Medulla oblongata (tissue), 1 donor: ENCODE measurements around the gene NFKB2.

ENCODE experiments used
- DNase-seq: peaks from one replicate; pipeline ENCODE4 v3.0.0-alpha.2; 2015; ENCODE audit errors: extremely low spot score

The NFKB2 gene

DNA sequence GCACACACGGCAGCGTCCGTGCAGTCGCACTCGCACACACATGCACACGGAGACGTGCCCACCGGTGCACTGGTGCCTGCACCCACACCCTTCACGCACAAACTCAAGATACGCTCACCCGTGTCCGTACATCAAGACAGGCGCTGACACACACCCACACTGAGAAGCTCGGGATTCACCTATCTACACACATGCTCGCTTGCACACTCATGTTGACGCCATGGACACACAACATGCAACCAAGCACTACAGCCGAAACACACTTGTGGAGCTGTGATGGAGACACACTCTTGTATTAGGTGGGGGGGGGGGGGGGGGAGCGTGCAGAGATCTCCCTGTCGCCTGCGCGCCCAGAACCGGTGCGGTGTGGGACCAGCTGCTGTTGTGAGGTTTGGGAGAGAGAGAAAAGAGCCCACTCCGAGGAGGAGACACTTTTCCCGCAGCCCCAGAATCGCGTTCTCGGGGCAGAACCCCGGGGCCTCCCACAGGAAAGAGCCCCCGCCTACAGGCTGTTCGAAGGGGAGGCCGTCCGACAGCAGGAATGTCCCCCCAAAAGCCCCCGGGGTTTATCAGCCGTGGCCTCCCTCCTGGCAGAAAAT, 605 bp upstream of the NFKB2 start:
- DNase-seq = peak; percentile 18

DNA sequence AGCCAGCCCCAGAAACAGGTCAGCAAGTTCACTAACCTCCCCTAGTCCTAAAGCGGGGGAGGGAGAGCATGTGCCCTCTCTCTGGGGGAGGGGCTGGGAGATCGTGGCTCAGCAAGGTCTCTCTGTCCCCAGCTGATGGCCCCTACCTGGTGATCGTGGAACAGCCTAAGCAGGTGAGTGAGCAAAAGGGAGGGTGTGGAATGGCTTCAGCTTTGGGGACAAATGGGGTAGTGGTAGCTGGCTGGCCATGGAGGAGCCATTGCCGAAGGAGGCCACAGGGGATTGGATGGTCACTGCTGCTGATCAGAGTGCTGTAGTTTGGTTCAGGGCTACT, 779 bp downstream of the NFKB2 start:
- DNase-seq = no peak

DNA sequence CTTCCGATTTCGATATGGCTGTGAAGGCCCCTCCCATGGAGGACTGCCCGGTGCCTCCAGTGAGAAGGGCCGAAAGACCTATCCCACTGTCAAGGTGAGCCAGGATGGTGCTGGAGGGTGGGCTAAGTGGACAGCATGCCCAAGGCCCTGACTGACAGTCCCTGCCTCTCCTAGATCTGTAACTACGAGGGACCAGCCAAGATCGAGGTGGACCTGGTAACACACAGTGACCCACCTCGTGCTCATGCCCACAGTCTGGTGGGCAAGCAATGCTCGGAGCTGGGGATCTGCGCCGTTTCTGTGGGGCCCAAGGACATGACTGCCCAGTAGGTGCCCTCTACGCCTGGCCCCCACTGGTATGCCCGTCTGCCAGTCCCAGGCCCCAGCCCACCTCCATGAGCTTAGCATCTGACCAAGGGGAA, 1.2 kb downstream of the NFKB2 start:
- DNase-seq = no peak

DNA sequence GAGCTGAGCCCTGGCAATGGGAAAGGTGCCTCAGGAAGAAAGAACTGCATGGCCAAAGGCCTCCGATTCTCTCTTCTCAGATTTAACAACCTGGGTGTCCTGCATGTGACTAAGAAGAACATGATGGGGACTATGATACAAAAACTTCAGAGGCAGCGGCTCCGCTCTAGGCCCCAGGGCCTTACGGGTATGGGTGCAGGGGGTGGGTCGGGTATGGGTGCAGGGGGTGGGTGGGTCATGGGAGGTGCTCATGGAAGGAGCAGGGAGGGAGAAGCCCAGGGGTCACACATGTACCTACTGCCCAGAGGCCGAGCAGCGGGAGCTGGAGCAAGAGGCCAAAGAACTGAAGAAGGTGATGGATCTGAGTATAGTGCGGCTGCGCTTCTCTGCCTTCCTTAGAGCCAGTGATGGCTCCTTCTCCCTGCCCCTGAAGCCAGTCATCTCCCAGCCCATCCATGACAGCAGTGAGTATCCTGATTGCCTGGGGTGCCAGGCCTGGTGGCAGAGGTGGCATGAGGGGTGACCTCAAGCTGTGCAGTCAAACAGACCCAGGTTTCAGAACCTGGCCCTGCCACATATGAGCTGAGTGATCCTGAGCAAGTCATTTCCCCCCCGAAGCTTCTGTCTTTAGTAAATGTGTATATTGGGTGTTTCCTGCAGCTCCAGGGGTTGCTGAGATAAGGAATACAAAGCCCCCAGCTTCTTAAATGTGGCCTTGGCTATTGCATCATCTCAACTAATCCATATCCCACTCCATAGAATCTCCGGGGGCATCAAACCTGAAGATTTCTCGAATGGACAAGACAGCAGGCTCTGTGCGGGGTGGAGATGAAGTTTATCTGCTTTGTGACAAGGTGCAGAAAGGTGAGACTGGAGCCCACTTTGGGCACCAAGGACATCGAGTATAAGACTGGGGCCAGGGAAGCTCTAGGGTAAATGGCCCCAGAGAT, 2.0 kb downstream of the NFKB2 start:
- no peak for DNase-seq

DNA sequence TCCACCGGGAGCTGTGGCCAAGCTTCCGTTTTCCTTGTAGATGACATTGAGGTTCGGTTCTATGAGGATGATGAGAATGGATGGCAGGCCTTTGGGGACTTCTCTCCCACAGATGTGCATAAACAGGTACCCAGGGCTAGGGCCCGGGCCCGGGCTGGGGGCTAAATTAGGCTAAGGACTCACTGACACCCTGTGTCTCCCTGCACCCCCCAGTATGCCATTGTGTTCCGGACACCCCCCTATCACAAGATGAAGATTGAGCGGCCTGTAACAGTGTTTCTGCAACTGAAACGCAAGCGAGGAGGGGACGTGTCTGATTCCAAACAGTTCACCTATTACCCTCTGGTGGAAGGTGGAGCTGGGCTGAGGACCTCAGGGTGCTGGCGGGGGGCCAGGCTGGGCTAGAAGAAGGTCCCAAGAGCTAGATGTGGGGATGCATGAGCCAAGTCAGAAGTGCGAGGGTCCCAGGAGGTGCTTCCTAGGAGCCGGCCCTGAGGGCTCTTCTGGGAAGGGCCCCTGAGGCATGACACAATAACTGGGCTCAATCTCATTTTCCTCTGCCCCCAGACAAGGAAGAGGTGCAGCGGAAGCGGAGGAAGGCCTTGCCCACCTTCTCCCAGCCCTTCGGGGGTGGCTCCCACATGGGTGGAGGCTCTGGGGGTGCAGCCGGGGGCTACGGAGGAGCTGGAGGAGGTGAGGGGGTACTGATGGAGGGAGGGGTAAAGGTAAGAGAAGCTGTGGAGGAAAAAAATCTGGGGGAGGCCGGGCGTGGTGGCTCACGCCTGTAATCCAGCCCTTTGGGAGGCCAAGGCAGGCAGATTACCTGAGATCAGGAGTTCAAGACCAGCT, 2.9 kb downstream of the NFKB2 start:
- DNase-seq = no peak

DNA sequence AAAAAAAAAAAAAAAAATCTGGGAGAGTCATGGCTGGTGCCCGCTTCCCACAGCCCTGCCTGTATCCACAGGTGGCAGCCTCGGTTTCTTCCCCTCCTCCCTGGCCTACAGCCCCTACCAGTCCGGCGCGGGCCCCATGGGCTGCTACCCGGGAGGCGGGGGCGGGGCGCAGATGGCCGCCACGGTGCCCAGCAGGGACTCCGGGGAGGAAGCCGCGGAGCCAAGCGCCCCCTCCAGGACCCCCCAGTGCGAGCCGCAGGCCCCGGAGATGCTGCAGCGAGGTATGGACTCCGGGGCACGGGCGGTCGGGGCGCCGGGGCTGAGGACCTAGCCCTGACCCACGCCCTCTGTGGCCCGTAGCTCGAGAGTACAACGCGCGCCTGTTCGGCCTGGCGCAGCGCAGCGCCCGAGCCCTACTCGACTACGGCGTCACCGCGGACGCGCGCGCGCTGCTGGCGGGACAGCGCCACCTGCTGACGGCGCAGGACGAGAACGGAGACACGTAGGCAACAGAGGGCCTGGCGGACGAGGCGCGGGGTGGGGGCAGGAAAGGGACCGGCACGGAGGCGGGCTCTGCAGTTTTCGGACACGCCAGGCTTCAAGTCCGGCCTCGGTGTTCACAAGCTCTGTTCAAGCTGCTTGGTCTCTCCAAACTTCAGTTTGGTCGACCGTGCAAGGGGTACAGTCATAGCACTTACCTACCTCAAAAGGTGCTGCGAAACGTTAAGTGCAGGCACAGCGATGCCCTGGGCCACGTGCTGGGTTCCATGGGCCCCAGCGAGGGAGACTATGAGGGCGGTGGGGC, 3.9 kb downstream of the NFKB2 start:
- peak; percentile 87 for DNase-seq

DNA sequence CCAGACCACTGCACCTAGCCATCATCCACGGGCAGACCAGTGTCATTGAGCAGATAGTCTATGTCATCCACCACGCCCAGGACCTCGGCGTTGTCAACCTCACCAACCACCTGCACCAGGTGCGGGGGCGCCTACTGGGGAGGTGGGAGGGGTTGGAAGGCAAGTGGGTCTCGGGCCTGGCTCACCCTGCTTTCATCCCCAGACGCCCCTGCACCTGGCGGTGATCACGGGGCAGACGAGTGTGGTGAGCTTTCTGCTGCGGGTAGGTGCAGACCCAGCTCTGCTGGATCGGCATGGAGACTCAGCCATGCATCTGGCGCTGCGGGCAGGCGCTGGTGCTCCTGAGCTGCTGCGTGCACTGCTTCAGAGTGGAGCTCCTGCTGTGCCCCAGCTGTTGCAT, 4.6 kb downstream of the NFKB2 start:
- DNase-seq = no peak

DNA sequence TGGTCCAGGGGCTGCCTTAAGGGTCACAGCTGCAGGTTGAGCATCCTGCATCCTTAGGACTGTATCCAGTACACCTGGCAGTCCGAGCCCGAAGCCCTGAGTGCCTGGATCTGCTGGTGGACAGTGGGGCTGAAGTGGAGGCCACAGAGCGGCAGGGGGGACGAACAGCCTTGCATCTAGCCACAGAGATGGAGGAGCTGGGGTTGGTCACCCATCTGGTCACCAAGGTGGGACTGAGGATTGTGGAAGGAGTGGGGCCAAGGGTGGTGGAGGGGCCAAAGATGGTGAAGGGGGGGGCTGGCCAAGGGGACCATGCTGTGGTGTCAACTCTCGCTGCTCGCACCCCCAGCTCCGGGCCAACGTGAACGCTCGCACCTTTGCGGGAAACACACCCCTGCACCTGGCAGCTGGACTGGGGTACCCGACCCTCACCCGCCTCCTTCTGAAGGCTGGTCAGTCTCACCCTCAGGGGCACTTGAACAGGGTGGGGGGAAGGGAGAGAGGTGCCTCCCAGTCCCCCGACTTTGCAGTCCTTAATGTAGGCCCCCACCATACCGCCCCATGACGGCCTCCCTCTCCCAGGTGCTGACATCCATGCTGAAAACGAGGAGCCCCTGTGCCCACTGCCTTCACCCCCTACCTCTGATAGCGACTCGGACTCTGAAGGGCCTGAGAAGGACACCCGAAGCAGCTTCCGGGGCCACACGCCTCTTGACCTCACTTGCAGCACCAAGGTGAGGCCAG, 5.3 kb downstream of the NFKB2 start:
- DNase-seq = no peak

DNA sequence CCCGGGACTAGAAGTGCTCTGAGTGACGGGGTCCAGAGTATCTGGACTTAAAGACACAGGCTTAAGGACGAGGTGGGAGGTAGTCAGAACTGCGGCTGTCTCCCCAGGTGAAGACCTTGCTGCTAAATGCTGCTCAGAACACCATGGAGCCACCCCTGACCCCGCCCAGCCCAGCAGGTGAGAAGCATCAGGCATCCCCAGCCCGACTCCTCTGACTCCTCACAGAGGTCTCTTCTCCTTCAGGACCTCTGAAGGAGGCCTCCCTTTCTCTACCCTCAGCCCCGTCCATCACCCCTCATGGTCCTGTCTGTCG, 5.8 kb downstream of the NFKB2 start:
- DNase-seq = no peak

DNA sequence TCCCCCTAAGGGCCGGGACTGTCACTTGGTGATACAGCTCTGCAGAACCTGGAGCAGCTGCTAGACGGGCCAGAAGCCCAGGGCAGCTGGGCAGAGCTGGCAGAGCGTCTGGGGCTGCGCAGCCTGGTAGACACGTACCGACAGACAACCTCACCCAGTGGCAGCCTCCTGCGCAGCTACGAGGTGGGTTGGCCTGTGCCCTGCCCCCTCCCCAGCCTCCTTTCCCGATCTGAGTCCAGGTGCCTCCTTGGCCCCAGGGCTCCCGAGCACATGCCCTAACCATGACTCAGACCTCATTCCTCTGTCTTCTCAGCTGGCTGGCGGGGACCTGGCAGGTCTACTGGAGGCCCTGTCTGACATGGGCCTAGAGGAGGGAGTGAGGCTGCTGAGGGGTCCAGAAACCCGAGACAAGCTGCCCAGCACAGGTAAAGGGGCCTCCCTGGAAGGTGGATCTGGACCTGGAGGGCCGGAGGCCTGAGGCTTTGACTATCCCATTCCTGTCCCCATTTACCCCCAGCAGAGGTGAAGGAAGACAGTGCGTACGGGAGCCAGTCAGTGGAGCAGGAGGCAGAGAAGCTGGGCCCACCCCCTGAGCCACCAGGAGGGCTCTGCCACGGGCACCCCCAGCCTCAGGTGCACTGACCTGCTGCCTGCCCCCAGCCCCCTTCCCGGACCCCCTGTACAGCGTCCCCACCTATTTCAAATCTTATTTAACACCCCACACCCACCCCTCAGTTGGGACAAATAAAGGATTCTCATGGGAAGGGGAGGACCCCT, 6.4 kb downstream of the NFKB2 start:
- no peak for DNase-seq

DNA sequence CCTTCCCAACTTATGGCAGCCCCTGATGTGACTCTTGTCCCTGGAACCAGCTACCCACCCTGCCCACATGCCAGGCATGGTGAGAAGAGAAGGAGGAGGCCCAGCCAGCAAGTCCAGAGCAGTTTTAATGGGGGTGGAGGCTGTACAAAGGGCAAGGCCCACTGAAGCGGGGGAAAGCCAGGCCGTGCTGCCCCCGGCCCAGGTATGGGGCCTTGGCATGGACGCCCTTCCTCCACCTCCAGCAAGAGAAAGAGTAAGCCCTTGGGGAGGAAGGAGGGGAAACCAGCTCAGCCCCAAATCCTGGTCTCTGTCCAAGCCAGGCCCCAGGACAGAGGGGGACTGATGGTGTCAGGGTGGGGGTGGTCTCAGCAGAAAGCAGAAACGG, 7.0 kb downstream of the NFKB2 start:
- no peak for DNase-seq

DNA sequence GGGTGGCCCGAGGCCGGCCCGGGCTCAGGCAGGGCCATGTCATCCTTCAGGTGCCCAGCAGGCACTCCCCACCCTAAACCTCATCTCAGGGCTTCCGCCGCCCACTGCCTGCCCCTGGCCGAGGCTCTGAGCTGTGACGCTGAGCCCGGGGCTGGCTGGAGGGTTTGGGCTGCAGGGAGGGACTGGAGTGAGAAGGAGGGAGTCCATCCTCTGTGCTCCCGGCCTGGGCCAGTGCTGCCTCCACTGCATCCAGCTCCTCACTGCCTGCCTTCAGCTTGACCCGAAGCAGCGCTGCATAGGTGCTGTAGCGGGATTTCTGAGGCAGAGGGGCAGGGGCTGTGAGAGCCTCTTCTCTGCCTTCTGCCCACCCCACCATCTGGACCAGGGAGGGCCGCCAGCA, 7.6 kb downstream of the NFKB2 start:
- no peak for DNase-seq

DNA sequence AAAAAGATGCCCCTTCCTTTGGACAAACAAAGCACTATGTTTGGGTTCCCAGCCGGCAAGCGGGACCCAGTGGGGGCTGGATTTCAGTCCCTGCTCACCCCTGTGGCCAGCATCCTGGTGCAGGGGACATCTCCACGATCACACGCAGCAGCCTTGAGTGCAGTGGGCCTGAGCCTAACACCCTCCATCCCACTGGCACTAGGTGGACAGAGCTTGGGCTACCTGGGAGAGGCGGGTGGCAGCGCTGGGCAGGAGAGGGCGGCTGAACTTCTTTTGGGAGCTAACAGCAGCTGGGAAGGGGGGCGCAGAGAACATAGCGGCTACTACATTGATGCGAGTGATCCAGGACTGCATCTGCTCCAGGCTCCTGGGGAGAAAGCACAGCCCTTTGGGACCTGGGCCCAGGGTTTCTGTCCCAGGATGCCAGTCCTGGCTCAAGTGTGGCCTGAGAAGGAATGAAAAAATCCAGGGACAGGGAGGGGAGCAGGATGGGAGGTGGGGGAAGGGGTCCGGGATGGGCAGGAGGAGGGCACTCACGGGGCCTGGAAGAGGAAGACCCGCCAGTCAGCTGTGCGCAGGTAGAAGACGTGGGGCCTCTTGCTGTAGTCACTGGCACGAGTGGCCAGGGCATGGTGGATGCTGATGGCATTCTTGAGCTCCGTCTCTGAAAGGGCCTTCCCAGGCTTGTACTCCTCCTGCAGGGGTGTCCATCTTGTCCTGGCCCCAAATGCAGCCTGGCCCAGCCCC, 9.0 kb downstream of the NFKB2 start:
- DNase-seq = no peak

DNA sequence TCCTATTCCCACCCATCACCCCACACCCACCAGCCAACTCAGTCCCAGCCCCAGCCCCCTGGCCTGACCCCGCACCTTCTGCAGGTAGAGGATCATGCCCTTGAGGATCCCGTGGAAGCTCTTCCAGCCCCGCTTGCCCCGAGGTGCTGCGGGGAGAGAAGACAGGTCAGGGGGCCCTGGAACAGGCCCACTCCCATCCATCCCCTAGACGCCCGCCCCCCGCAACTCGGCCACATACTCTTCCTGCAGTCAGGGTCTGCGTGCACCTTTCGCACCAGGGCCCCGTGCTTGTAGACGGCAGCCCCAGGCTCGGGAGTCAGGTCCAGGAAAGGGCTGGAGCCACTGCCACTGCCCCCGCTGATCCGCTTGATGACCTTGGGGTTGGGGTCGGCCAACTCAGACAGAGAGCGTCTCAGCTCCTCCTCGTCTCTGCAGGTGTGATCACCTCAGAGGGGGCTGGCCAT, 9.6 kb downstream of the NFKB2 start:
- no peak for DNase-seq

DNA sequence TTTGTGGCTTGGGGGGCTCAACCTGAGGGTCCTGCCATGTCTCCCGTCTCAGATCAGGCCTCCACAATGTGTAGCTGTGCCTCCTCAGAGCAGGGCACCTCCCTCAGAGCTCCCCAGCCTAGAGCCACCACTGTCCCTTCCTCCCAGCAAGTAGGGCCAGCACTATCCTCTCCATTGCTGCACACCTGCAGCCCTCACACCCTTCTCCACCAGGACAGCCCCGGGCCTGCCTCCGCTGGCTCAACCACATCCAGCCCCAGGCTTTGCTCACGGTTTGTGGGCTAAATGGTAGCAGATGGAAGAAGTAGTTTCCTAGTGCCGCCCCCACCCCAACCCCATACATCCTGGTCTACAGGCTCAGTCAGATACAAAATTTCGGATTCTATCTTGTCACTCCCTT, 10.1 kb downstream of the NFKB2 start:
- DNase-seq = no peak

DNA sequence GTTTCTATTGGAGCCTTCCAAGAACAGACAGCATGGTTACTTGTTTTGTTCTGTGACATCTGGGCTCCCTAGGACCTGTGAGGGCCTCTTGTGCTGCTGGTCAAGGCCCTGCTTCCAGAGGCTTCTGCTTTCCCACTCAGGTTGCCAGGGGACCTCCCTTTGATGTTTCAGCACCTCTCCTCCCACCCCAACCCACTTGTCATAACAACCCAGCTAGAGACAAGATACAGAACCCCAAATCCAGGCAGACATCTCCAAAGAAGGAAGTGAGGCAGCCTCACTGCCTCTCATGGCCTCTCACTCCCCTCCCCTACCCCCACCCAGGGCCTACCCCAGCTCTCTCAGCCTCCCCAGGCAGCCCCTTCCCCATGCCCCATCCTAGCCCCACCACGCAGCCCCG, 11.3 kb downstream of the NFKB2 start:
- no peak for DNase-seq

DNA sequence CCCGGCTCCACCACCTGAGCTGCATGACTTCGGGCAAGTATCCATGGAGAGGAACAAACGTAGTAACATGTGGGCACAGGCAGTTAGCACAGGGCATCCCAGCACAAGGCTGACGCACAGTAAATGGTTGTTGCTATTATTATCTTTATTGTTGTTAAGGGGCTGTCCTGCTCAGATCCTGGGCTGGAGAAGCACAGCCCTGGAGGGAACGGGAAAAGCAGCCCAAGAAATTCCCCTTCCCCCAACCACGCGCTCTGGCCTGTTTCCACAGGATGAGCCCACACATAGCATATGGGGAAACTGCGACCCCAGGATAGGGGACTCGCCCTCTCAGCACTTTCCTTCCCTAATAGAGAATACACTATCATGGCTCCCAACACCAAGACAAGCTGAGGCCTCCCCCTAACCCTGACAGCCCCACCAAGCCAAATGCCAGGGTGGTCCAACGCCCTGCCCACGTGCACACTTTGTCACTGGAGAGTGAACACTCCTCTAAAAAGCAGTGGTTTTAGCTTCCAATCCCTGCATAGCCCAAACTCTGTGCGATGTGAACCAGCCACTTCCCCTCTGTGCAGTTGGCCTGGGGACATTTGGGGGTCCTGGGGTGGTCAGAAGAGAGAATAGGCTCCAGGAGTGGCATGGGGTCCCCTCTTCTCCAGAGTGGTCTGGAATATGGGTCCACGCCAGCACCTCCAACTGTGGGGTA, 12.1 kb downstream of the NFKB2 start:
- no peak for DNase-seq

DNA sequence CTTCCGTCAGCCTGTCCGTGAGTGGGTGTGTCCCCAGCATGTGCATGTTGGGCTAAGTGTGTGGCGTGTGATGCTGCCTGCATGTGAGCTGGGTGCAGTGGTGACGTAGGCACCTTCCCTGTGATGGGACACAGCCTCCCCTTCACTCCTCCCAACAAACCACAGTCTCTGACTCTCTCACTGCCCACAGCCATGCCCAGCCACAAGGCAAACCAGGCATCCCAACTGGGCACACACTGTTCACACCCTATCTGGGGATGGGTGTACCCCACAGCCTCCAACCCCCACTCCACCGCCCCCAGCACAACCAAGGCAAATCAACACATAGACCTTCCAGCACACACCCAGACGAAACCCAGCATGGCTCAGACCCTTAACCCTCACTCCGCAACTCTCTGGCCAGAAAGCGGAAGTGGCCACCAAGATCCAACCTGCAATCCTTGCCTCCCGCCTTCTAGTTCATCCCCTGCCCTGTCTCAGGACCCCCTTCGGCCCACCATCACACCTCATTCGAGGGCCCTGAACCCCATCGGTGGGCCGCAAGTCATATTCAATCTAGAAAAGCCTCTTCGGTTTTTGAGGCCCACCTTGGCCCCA, 12.7 kb downstream of the NFKB2 start:
- DNase-seq = no peak
